Measurements from ENCODE around the gene PTRHD1. TPM values are rescaled to one million over a fixed set of nuclear protein-coding genes. Genes with fewer than 3 reads are reported as not detected.
"Not testable (repeated sequence)": the region's sequence is repeated elsewhere in the genome, so short reads cannot be mapped to it uniquely, and the experiment has no call there.

The PTRHD1 gene
- total RNA-seq, 2 donors from 2014 or later, result 5.4 to 9.7 TPM

- DNase-seq (ENCODE audit: low spot score) (no peak), ATAC-seq (ENCODE audit: insufficient number of reproducible peaks, low FRiP score, low read depth) (no peak)
- Histone ChIP-seq H3K4me1 (ENCODE audit: control insufficient read depth in 1 of 2, low read depth in 2 of 2) (no peaks in the 10 kb centered on the region), H3K36me3 (peaks cover 15% of the 10 kb centered on the region), H3K27me3 (replicated peaks; ENCODE audit: insufficient read depth) (no peaks in the 10 kb centered on the region), H3K4me3 (no peak overlapping the region), H3K27ac (no peak overlapping the region), H3K9me3 (no peaks in the 10 kb centered on the region)
- TF ChIP-seq CTCF (IDR thresholded peaks at IDR 0.05), result no peak
These were observed 46.5 kb upstream of the PTRHD1 start for GRCh38 chr2:24839729-24840128.

- H3K36me3 ChIP-seq, result peaks cover 19% of the 10 kb centered on the region
These were observed 45.4 kb upstream of the PTRHD1 start for GRCh38 chr2:24838541-24838940.

GRCh38 chr2:24837996-24838513 lies 44.9 kb upstream of the PTRHD1 start:
- Histone ChIP-seq H3K4me1 (ENCODE audit: control insufficient read depth in 1 of 2, low read depth in 2 of 2) (no peaks in the 10 kb centered on the region), H3K27me3 (replicated peaks; ENCODE audit: insufficient read depth) (no peaks in the 10 kb centered on the region), H3K27ac (no peak overlapping the region), H3K36me3 (peaks cover 19% of the 10 kb centered on the region), H3K4me3 (no peak overlapping the region), H3K9me3 (no peaks in the 10 kb centered on the region)
- no peak for DNase-seq (ENCODE audit: low spot score)
- no peak for TF ChIP-seq CTCF (IDR thresholded peaks at IDR 0.05)
- no peak for ATAC-seq (ENCODE audit: insufficient number of reproducible peaks, low FRiP score, low read depth)

More at GRCh38 chr2:24838541-24838940, 45.4 kb upstream of the PTRHD1 start:
- Histone ChIP-seq H3K9me3 (no peaks in the 10 kb centered on the region), H3K4me1 (ENCODE audit: control insufficient read depth in 1 of 2, low read depth in 2 of 2) (no peaks in the 10 kb centered on the region), H3K4me3 (no peak overlapping the region), H3K27me3 (replicated peaks; ENCODE audit: insufficient read depth) (no peaks in the 10 kb centered on the region), H3K27ac (no peak overlapping the region)
- ATAC-seq (ENCODE audit: insufficient number of reproducible peaks, low FRiP score, low read depth) (no peak), DNase-seq (ENCODE audit: low spot score) (no peak)
- no peak for TF ChIP-seq CTCF (IDR thresholded peaks at IDR 0.05)

DNA sequence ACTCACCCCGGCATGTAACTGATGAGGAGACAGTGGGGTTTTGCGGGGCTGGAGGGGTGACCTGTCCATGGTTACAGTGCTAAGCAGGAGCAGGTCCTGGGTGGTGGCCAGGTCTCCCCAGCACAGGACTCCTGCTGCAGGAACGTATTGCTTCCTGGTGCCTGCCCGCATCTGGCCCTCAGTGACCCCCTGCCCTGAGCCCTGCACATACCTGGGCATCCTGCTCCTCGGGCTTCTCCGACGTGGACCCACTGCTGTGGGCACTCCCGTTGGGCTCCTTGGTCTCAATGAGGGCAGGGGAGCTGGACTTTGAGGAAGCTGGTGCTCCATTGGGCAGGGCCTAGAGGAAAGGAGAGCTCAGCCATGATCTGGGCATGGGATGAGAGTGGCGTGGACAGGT lies 43.5 kb upstream of the PTRHD1 start:
- peaks cover 19% of the 10 kb centered on the region for H3K36me3 ChIP-seq
- ATAC-seq (ENCODE audit: insufficient number of reproducible peaks, low FRiP score, low read depth), result no peak
- no peak for DNase-seq (ENCODE audit: low spot score)
- no peak for TF ChIP-seq CTCF (IDR thresholded peaks at IDR 0.05)
- H3K9me3 ChIP-seq, result no peaks in the 10 kb centered on the region
- no peaks in the 10 kb centered on the region for H3K4me1 ChIP-seq (ENCODE audit: control insufficient read depth in 1 of 2, low read depth in 2 of 2)
- H3K27ac ChIP-seq, result no peak overlapping the region
- no peaks in the 10 kb centered on the region for H3K27me3 ChIP-seq (replicated peaks; ENCODE audit: insufficient read depth)
- H3K4me3 ChIP-seq, result no peak overlapping the region

- H3K9me3 ChIP-seq, result no peaks in the 10 kb centered on the region
- DNase-seq (ENCODE audit: low spot score) (no peak), ATAC-seq (ENCODE audit: insufficient number of reproducible peaks, low FRiP score, low read depth) (no peak)
- H3K4me3 ChIP-seq, result no peak overlapping the region
- H3K27me3 ChIP-seq (replicated peaks; ENCODE audit: insufficient read depth), result no peaks in the 10 kb centered on the region
- H3K27ac ChIP-seq, result no peak overlapping the region
- TF ChIP-seq CTCF (IDR thresholded peaks at IDR 0.05), result no peak
- peaks cover 19% of the 10 kb centered on the region for H3K36me3 ChIP-seq
- no peaks in the 10 kb centered on the region for H3K4me1 ChIP-seq (ENCODE audit: control insufficient read depth in 1 of 2, low read depth in 2 of 2)
These were observed 43.0 kb upstream of the PTRHD1 start for GRCh38 chr2:24836206-24836605.

DNA sequence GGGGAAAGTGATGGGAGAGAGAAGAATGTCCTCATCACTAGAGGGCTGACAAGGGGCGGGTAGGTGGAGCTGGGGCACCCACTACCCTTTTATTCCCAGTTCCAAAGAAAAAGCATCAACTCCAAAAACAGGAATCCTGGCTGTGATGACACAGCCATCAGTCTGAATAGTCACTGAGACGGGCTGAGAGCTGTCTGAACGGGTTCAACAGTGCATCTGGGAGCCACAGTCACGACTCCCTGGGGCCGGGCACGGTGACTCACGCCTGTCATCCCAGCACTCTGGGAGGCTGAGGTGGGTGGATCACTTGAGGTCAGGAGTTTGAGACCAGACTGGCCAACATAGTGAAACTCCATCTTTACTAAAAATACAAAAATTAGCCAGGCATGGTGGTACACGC lies 42.2 kb upstream of the PTRHD1 start:
- not testable (repeated sequence) for DNase-seq (ENCODE audit: low spot score); H3K9me3 ChIP-seq; H3K4me3 ChIP-seq; H3K27ac ChIP-seq; ATAC-seq (ENCODE audit: insufficient number of reproducible peaks, low FRiP score, low read depth); H3K4me1 ChIP-seq (ENCODE audit: control insufficient read depth in 1 of 2, low read depth in 2 of 2); H3K27me3 ChIP-seq (replicated peaks; ENCODE audit: insufficient read depth)
- H3K36me3 ChIP-seq, result peaks cover 19% of the 10 kb centered on the region
